ENCODE results near the gene DPY19L3. TPM values are rescaled to one million over a fixed set of nuclear protein-coding genes. Genes with fewer than 3 reads are reported as not detected.

Gene DPY19L3
- total and polyA plus RNA-seq, 8 donors = 5.9 to 31.0 (median 14.6) TPM

- no peak for TF ChIP-seq CTCF (IDR thresholded peaks at IDR 0.05)
- no peak for DNase-seq
- FAIRE-seq = no peak
- Histone ChIP-seq H3K36me3 (no peaks in the 10 kb centered on the region), H3K27ac (no peak overlapping the region), H3K4me3 (no peak overlapping the region), H3K4me1 (peaks cover 0 to 20% (median 5%) of the 10 kb centered on the region in 3 donors), H3K9me3 (no peaks in the 10 kb centered on the region), H3K27me3 (no peaks in the 10 kb centered on the region)
- WGBS, 2 donors = 92 to 96% methylated on average over 1 of the region's 1 CpG
- intact Hi-C loops (cut with DNase I) = no loop called here
- ATAC-seq = no peak
Observed at GRCh38 chr19:32401992-32402391, 3.6 kb upstream of the DPY19L3 start.

- Histone ChIP-seq H3K9me3 (no peaks in the 10 kb centered on the region), H3K27me3 (no peaks in the 10 kb centered on the region), H3K4me1 (peaks cover 0 to 23% (median 5%) of the 10 kb centered on the region in 3 donors), H3K4me3 (no peak overlapping the region), H3K36me3 (no peaks in the 10 kb centered on the region), H3K27ac (no peak overlapping the region)
- TF ChIP-seq CTCF (IDR thresholded peaks at IDR 0.05) = no peak
- FAIRE-seq (no peak), ATAC-seq (no peak), DNase-seq (no peak)
- 91 to 92% methylated on average over 5 of the region's 5 CpGs for WGBS, 2 donors
- intact Hi-C loops (cut with DNase I) = no loop called here
Observed at GRCh38 chr19:32403291-32403995, 2.1 kb upstream of the DPY19L3 start.

DNA sequence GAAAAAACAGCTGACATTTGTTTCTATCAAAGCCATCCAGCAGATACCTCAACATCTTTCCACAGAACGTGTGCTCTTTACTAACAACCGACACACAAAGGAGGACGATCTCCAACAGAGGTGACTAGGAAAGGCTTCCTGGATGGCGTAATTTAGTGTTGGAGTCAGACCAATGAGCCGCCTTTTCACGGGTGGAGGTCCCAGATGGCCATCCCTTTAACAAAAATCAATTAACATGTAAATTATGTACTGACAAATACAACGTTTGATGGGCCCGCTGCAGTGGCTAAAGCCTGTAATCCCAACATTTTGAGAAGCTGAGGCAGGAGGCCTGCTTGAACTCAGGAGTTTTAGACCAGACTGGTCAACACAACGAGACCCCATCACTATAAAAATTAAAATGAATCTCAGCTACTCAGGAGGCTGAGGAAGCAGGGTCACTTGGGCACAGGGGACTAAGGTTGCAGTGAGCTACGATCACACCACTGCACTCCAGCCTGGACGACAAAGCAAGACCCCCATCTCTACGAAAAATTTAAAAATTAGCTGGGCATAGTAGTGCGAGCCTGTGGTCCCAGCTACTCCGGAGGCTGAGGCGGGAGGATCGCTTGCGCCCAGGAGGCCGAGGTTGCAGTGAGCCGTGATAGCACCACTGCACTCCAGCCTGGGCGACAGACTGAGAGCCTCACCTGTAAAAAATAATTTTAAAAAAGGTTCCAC is 1.2 kb upstream of the DPY19L3 start:
- H3K4me3 ChIP-seq = peak overlapping the region; percentile 76 to 93 (median 83)
- no peaks in the 10 kb centered on the region for H3K27me3 ChIP-seq
- peaks cover 0 to 5% (median 0%) of the 10 kb centered on the region in 3 donors for H3K36me3 ChIP-seq
- DNase-seq (peak in 3 of 6 donors; percentile 9 to 26 (median 22)), FAIRE-seq (no peak), ATAC-seq (no peak)
- TF ChIP-seq CTCF (IDR thresholded peaks at IDR 0.05) = no peak
- H3K9me3 ChIP-seq = no peaks in the 10 kb centered on the region
- peak overlapping the region in 3 of 4 donors; percentile 95 to 98 (median 97) for H3K27ac ChIP-seq
- H3K4me1 ChIP-seq = peaks cover 0 to 23% (median 5%) of the 10 kb centered on the region in 3 donors
- intact Hi-C loops (cut with DNase I) = no loop called here
- WGBS, 2 donors = 58 to 62% methylated on average over 20 of the region's 20 CpGs

GRCh38 chr19:32404933-32405430 is 588 bp upstream of the DPY19L3 start:
- 0 to 1% methylated on average over 32 to 36 of the region's 36 CpGs for WGBS, 2 donors
- ATAC-seq = peak; percentile 41 to 73 (median 46)
- DNase-seq = peak; percentile 56 to 90 (median 76)
- intact Hi-C loops (cut with DNase I) = no loop called here
- no peak for FAIRE-seq
- no peak for TF ChIP-seq CTCF (IDR thresholded peaks at IDR 0.05)
- Histone ChIP-seq H3K4me3 (peak overlapping the region; percentile 76 to 93 (median 83)), H3K36me3 (peaks cover 0 to 5% (median 3%) of the 10 kb centered on the region in 3 donors), H3K4me1 (peaks cover 0 to 23% (median 5%) of the 10 kb centered on the region in 3 donors), H3K27me3 (no peaks in the 10 kb centered on the region), H3K27ac (peak overlapping the region; percentile 93 to 98 (median 96)), H3K9me3 (no peaks in the 10 kb centered on the region)
